ENCODE results near the gene SPOCK2.

The SPOCK2 gene

GRCh38 chr10:72076756-72077155, 11.6 kb downstream of the SPOCK2 start:
- ATAC-seq (replicated peaks) (no peak), DNase-seq (no peak)
- Mint-ChIP-seq H3K4me1 (peaks cover 51 to 87% of the 10 kb centered on the region in 2 donors), H3K27ac (no peak overlapping the region), H3K36me3 (peaks cover 7 to 17% of the 10 kb centered on the region in 2 donors), H3K9me3 (no peaks in the 10 kb centered on the region), H3K27me3 (no peaks in the 10 kb centered on the region), H3K4me3 (no peak overlapping the region)

GRCh38 chr10:72075376-72076115, 12.8 kb downstream of the SPOCK2 start:
- Mint-ChIP-seq H3K36me3 (peaks cover 11 to 22% of the 10 kb centered on the region in 2 donors), H3K27ac (peak overlapping the region; percentile 82), H3K9me3 (no peaks in the 10 kb centered on the region), H3K27me3 (no peaks in the 10 kb centered on the region), H3K4me3 (no peak overlapping the region), H3K4me1 (peaks cover 46 to 75% of the 10 kb centered on the region in 2 donors)
- DNase-seq (no peak), ATAC-seq (replicated peaks) (no peak)

- no peaks in the 10 kb centered on the region for H3K27me3 Mint-ChIP-seq
- ATAC-seq (replicated peaks) (no peak), DNase-seq (no peak)
- H3K4me1 Mint-ChIP-seq, result peaks cover 43 to 71% of the 10 kb centered on the region in 2 donors
- H3K4me3 Mint-ChIP-seq, result peak overlapping the region in 1 of 2 donors; percentile 12
- no peaks in the 10 kb centered on the region for H3K9me3 Mint-ChIP-seq
- peak overlapping the region; percentile 82 for H3K27ac Mint-ChIP-seq
- H3K36me3 Mint-ChIP-seq, result peaks cover 11 to 24% of the 10 kb centered on the region in 2 donors
These were observed 13.6 kb downstream of the SPOCK2 start for GRCh38 chr10:72074574-72075375.

GRCh38 chr10:72073708-72074573, 14.4 kb downstream of the SPOCK2 start:
- DNase-seq (no peak), ATAC-seq (replicated peaks) (peak; percentile 57 to 68)
- Mint-ChIP-seq H3K36me3 (peaks cover 11 to 30% of the 10 kb centered on the region in 2 donors), H3K27me3 (no peaks in the 10 kb centered on the region), H3K4me3 (peak overlapping the region in 1 of 2 donors; percentile 28), H3K9me3 (no peaks in the 10 kb centered on the region), H3K4me1 (peaks cover 37 to 65% of the 10 kb centered on the region in 2 donors), H3K27ac (peak overlapping the region; percentile 87)

GRCh38 chr10:72072639-72073038, 15.7 kb downstream of the SPOCK2 start:
- no peak for DNase-seq
- H3K27ac Mint-ChIP-seq, result no peak overlapping the region
- H3K4me1 Mint-ChIP-seq, result peaks cover 31 to 54% of the 10 kb centered on the region in 2 donors
- H3K9me3 Mint-ChIP-seq, result no peaks in the 10 kb centered on the region
- ATAC-seq (replicated peaks), result no peak
- H3K4me3 Mint-ChIP-seq, result no peak overlapping the region
- peaks cover 13 to 34% of the 10 kb centered on the region in 2 donors for H3K36me3 Mint-ChIP-seq
- no peaks in the 10 kb centered on the region for H3K27me3 Mint-ChIP-seq

GRCh38 chr10:72072046-72072445, 16.3 kb downstream of the SPOCK2 start:
- Mint-ChIP-seq H3K27me3 (no peaks in the 10 kb centered on the region), H3K4me1 (peaks cover 31 to 48% of the 10 kb centered on the region in 2 donors), H3K27ac (no peak overlapping the region), H3K36me3 (peaks cover 16 to 40% of the 10 kb centered on the region in 2 donors), H3K4me3 (no peak overlapping the region), H3K9me3 (no peaks in the 10 kb centered on the region)
- DNase-seq, result no peak
- ATAC-seq (replicated peaks), result no peak

GRCh38 chr10:72069751-72070526, 18.4 kb downstream of the SPOCK2 start:
- peaks cover 21 to 45% of the 10 kb centered on the region in 2 donors for H3K36me3 Mint-ChIP-seq
- no peak overlapping the region for H3K27ac Mint-ChIP-seq
- peaks cover 18 to 27% of the 10 kb centered on the region in 2 donors for H3K4me1 Mint-ChIP-seq
- no peak overlapping the region for H3K4me3 Mint-ChIP-seq
- ATAC-seq (replicated peaks) (no peak), DNase-seq (no peak)
- H3K9me3 Mint-ChIP-seq, result no peaks in the 10 kb centered on the region
- H3K27me3 Mint-ChIP-seq, result no peaks in the 10 kb centered on the region

GRCh38 chr10:72068901-72069446, 19.4 kb downstream of the SPOCK2 start:
- H3K9me3 Mint-ChIP-seq, result no peaks in the 10 kb centered on the region
- no peak for ATAC-seq (replicated peaks)
- H3K36me3 Mint-ChIP-seq, result peaks cover 21 to 45% of the 10 kb centered on the region in 2 donors
- no peak for DNase-seq
- H3K4me3 Mint-ChIP-seq, result no peak overlapping the region
- H3K27me3 Mint-ChIP-seq, result no peaks in the 10 kb centered on the region
- H3K27ac Mint-ChIP-seq, result no peak overlapping the region
- H3K4me1 Mint-ChIP-seq, result peaks cover 14 to 18% of the 10 kb centered on the region in 2 donors

GRCh38 chr10:72068126-72068765, 20.1 kb downstream of the SPOCK2 start:
- no peaks in the 10 kb centered on the region for H3K9me3 Mint-ChIP-seq
- H3K4me1 Mint-ChIP-seq, result peaks cover 7 to 10% of the 10 kb centered on the region in 2 donors
- ATAC-seq (replicated peaks) (no peak), DNase-seq (no peak)
- H3K4me3 Mint-ChIP-seq, result no peak overlapping the region
- H3K27me3 Mint-ChIP-seq, result no peaks in the 10 kb centered on the region
- H3K27ac Mint-ChIP-seq, result peak overlapping the region; percentile 7
- peaks cover 23 to 46% of the 10 kb centered on the region in 2 donors for H3K36me3 Mint-ChIP-seq

- H3K4me3 Mint-ChIP-seq, result no peak overlapping the region
- peaks cover 22 to 48% of the 10 kb centered on the region in 2 donors for H3K36me3 Mint-ChIP-seq
- H3K9me3 Mint-ChIP-seq, result no peaks in the 10 kb centered on the region
- ATAC-seq (replicated peaks), result no peak
- no peak for DNase-seq
- no peaks in the 10 kb centered on the region for H3K27me3 Mint-ChIP-seq
- H3K27ac Mint-ChIP-seq, result peak overlapping the region; percentile 7
- peaks cover 3 to 5% of the 10 kb centered on the region in 2 donors for H3K4me1 Mint-ChIP-seq
These were observed 20.8 kb downstream of the SPOCK2 start for GRCh38 chr10:72067463-72068125.

- Mint-ChIP-seq H3K27ac (no peak overlapping the region), H3K27me3 (no peaks in the 10 kb centered on the region), H3K9me3 (no peaks in the 10 kb centered on the region), H3K36me3 (peaks cover 16 to 46% of the 10 kb centered on the region in 2 donors), H3K4me1 (peaks cover 5% of the 10 kb centered on the region in 2 donors), H3K4me3 (no peak overlapping the region)
- no peak for DNase-seq
- ATAC-seq (replicated peaks), result no peak
These were observed 21.8 kb downstream of the SPOCK2 start for GRCh38 chr10:72066318-72067284.

Measured in stimulated activated naive B cell treated with anti-CD40 and anti-IgM and Interleukin-4, amounts not matched to agents 10 μg/mL and 1 μg/mL and 100 μg/mL, for 72 hours (primary cell).